Keratinocyte (primary cell): ENCODE data around the gene DECR2. TPM values are rescaled to one million over a fixed set of nuclear protein-coding genes. Genes with fewer than 3 reads are reported as not detected.

Experiments used
- DNase-seq: peaks from one replicate; pipeline ENCODE4 v3.0.0-alpha.2; 2011; ENCODE audit warnings: low read depth, missing footprints, low spot score
- FAIRE-seq: peaks from 2 replicates; lab custom pipeline; 2011; peaks lifted over from hg19 to GRCh38; lab: Jason Lieb, UNC
- H2AFZ ChIP-seq: 2 replicates; pipeline ENCODE4 v1.6.0; 2012; ENCODE audit warnings: low read length, control low read depth, inconsistent platforms; ENCODE audit not compliant: control insufficient read depth
- H3K27ac ChIP-seq: 2 replicates; pipeline ENCODE4 v1.5.1; 2011; ENCODE audit warnings: low read length; ENCODE audit not compliant: control insufficient read depth, insufficient read depth
- H3K27me3 ChIP-seq: 3 replicates; pipeline ENCODE4 v1.6.0; 2011; ENCODE audit warnings: low read length; ENCODE audit not compliant: control insufficient read depth, insufficient read depth; ENCODE audit errors: extremely low read depth
- H3K36me3 ChIP-seq, 2 experiments: 2 replicates in 1 of 2; 3 replicates in 1 of 2; pipeline ENCODE4 v1.5.1; 2011; ENCODE audit warnings: low read length in 2 of 2, mild to moderate bottlenecking in 1 of 2; ENCODE audit not compliant: control insufficient read depth in 2 of 2, insufficient read depth in 2 of 2; ENCODE audit errors: extremely low read depth in 1 of 2
- H3K4me1 ChIP-seq: 3 replicates; pipeline ENCODE4 v1.5.1; 2011; ENCODE audit warnings: low read length; ENCODE audit not compliant: control insufficient read depth, insufficient read depth; ENCODE audit errors: extremely low read depth
- H3K4me2 ChIP-seq: 3 replicates; pipeline ENCODE4 v1.6.0; 2011; ENCODE audit warnings: low read depth, low read length; ENCODE audit not compliant: control insufficient read depth, insufficient read depth; ENCODE audit errors: extremely low read depth
- H3K4me3 ChIP-seq, 3 experiments: fragments of 200-600 bp in 1 of 3; sonication (generic) in 1 of 3; 2 replicates in 2 of 3; 3 replicates in 1 of 3; pipeline ENCODE4 v1.5.1; 2011 to 2016; ENCODE audit warnings: low read length in 3 of 3, mild to moderate bottlenecking in 3 of 3, control low read depth in 2 of 3, inconsistent platforms in 1 of 3, low read depth in 1 of 3, mixed read lengths in 1 of 3, mixed run types in 1 of 3, moderate library complexity in 1 of 3; ENCODE audit not compliant: control insufficient read depth in 2 of 3, insufficient read depth in 2 of 3; ENCODE audit errors: extremely low read depth in 1 of 3
- H3K79me2 ChIP-seq: 2 replicates; pipeline ENCODE4 v1.6.0; 2012; ENCODE audit warnings: low read length; ENCODE audit not compliant: control insufficient read depth, insufficient read depth
- H3K9ac ChIP-seq: 3 replicates; pipeline ENCODE4 v1.6.0; 2011; ENCODE audit warnings: low read length; ENCODE audit not compliant: control insufficient read depth, insufficient read depth; ENCODE audit errors: extremely low read depth
- H3K9me1 ChIP-seq: 3 replicates; pipeline ENCODE4 v1.6.0; 2011; ENCODE audit warnings: low read length; ENCODE audit not compliant: control insufficient read depth, insufficient read depth; ENCODE audit errors: extremely low read depth
- H3K9me3 ChIP-seq: 2 replicates; pipeline ENCODE4 v1.5.1; 2012; ENCODE audit warnings: low read depth, low read length; ENCODE audit not compliant: control insufficient read depth
- H4K20me1 ChIP-seq: 3 replicates; pipeline ENCODE4 v1.6.0; 2011; ENCODE audit warnings: low read length; ENCODE audit not compliant: control insufficient read depth, insufficient read depth; ENCODE audit errors: extremely low read depth
- CTCF ChIP-seq, 3 experiments: IDR thresholded peaks in 1 of 3; conservative IDR thresholded peaks in 1 of 3; optimal IDR thresholded peaks in 1 of 3; 2 replicates in 2 of 3; 3 replicates in 1 of 3; pipeline versions ENCODE3 to v1.5.1; 2011; ENCODE audit warnings: low read length in 3 of 3, mild to moderate bottlenecking in 3 of 3, moderate library complexity in 2 of 3, control low read depth in 1 of 3, inconsistent platforms in 1 of 3; ENCODE audit not compliant: insufficient read depth in 2 of 3; ENCODE audit errors: extremely low read depth in 1 of 3
- EZH2 ChIP-seq: IDR thresholded peaks from one replicate; pipeline ENCODE4 v1.6.1; 2012; ENCODE audit warnings: inconsistent platforms, mild to moderate bottlenecking, low read length, moderate library complexity
- dilution Hi-C: fragments of 300-500 bp; cut with MboI; formaldehyde crosslinking; loops from one replicate; pipeline ENCODE4 v1.7.0; 2020; ENCODE audit warnings: low sequenced_read_pairs; ENCODE audit not compliant: extremely low pct_ligation_motif_present
- polyA plus RNA-seq, 5 experiments: library from polyadenylated mRNA; depleted of rRNA in 3 of 5; stranded (reverse) in 3 of 5; stranded (forward) in 1 of 5; unstranded in 1 of 5; fragments of >200 nt; gene quantifications; 1 replicate in 1 of 5; 2 replicates in 3 of 5; 3 replicates in 1 of 5; pipeline versions ENCODE4 v1.2.1 to v1.2.3, GENCODE V29; 2011 to 2012; ENCODE audit warnings: missing spikeins in 2 of 5, low read depth in 1 of 5, low replicate concordance in 1 of 5

The DECR2 gene
- polyA plus RNA-seq, 1 donor (not counting 4 experiments of a cell fraction or from before 2014, with no cell fraction given), result 14.2 TPM

GRCh38 chr16:364595-365491 is 36.8 kb upstream of the DECR2 start:
- Histone ChIP-seq H3K9me3 (no peaks in the 10 kb centered on the region), H3K9ac (no peak overlapping the region), H2AFZ (no peak overlapping the region), H3K79me2 (peaks cover 5% of the 10 kb centered on the region), H3K4me1 (peaks cover 6% of the 10 kb centered on the region), H4K20me1 (peaks cover 2% of the 10 kb centered on the region), H3K9me1 (no peaks in the 10 kb centered on the region), H3K4me2 (no peak overlapping the region), H3K4me3 (no peak overlapping the region), H3K36me3 (peaks cover 11 to 16% of the 10 kb centered on the region in 2 experiments), H3K27me3 (peaks cover 9% of the 10 kb centered on the region), H3K27ac (no peak overlapping the region)
- dilution Hi-C loops, result no loop called here
- DNase-seq, result no peak
- TF ChIP-seq EZH2, result no peak
- TF ChIP-seq CTCF (optimal IDR thresholded peaks at IDR 0.05 in 1 of 3, IDR thresholded peaks at IDR 0.05 in 1 of 3, conservative IDR thresholded peaks at IDR 0.05 in 1 of 3; ENCODE audit: extremely low read depth in 1 of 3, insufficient read depth in 2 of 3, low read length in 3 of 3), result no peak
- FAIRE-seq, result no peak

DNA sequence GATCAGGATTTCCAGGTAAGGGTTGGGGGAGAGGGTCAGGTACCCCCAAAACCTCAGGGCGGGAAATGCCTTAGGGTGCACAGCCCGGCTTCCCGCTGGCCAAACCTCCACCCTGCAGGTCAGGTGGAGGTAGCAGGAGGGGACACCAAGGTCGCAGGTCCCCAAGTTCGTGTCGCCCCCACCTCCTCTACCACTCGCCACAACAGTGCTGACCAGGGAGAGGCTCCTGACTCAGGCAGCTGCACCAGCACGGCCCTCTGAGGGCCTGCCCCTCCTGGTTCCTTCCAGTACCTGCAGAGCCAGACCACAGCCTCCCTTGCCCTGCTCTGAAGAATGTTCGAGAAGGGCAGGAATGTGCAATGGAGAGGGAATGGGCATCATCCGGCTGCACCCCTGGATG is 35.2 kb upstream of the DECR2 start:
- Histone ChIP-seq H3K9me3 (no peaks in the 10 kb centered on the region), H2AFZ (no peak overlapping the region), H3K9me1 (no peaks in the 10 kb centered on the region), H4K20me1 (peaks cover 2% of the 10 kb centered on the region), H3K4me2 (no peak overlapping the region), H3K36me3 (peaks cover 11 to 18% of the 10 kb centered on the region in 2 experiments), H3K9ac (no peak overlapping the region), H3K4me1 (peaks cover 12% of the 10 kb centered on the region), H3K79me2 (peaks cover 6% of the 10 kb centered on the region), H3K27ac (no peak overlapping the region), H3K4me3 (no peak overlapping the region), H3K27me3 (peaks cover 9% of the 10 kb centered on the region)
- dilution Hi-C loops, result no loop called here
- TF ChIP-seq CTCF (optimal IDR thresholded peaks at IDR 0.05 in 1 of 3, IDR thresholded peaks at IDR 0.05 in 1 of 3, conservative IDR thresholded peaks at IDR 0.05 in 1 of 3; ENCODE audit: extremely low read depth in 1 of 3, insufficient read depth in 2 of 3, low read length in 3 of 3) (no peak), EZH2 (no peak)
- DNase-seq, result no peak
- no peak for FAIRE-seq
